ENCODE measurements around the gene ITPA.

- TF ChIP-seq CTCF (IDR thresholded peaks at IDR 0.05; ENCODE audit: borderline replicate concordance, extremely low read depth, low read length, poor library complexity, severe bottlenecking) (no peak), EZH2 (IDR thresholded peaks at IDR 0.05; ENCODE audit: borderline replicate concordance, low read depth, low read length, severe bottlenecking) (no peak)
These were observed 5.8 kb upstream of the ITPA start for GRCh38 chr20:3203315-3204123.
